ENCODE data around the gene UNG. TPM values are rescaled to one million over a fixed set of nuclear protein-coding genes. Genes with fewer than 3 reads are reported as not detected.

Gene UNG
- total and polyA plus RNA-seq, 7 experiments from 2014 or later, result 7.7 to 54.8 (median 13.7) TPM

Other genes starting within 250 kb of the UNG start
- 10 to 100 TPM; 23.4 to 32.8 (median 29.9) TPM for gene SSH1, start 240.0 kb upstream of the UNG start, total RNA-seq
- 1 to 10 TPM; 5.2 to 7.7 TPM for gene SSH1, start 240.0 kb upstream of the UNG start, polyA plus RNA-seq
- gene DAO, start 217.5 kb upstream of the UNG start, total RNA-seq, result not detected
- not detected for gene DAO, start 217.5 kb upstream of the UNG start, polyA plus RNA-seq
- gene SVOP, start 76.5 kb upstream of the UNG start, total RNA-seq, result not detected
- gene SVOP, start 76.5 kb upstream of the UNG start, polyA plus RNA-seq, result not detected
- 10 to 100 TPM in 4 of 5 experiments, 1 to 10 TPM in 1; 7.8 to 15.7 (median 12.9) TPM for gene USP30, start 45.0 kb upstream of the UNG start, total RNA-seq
- gene USP30, start 45.0 kb upstream of the UNG start, polyA plus RNA-seq, result 10 to 100 TPM; 11.0 to 15.7 TPM
- gene ALKBH2, start 4.1 kb upstream of the UNG start, total RNA-seq, result 10 to 100 TPM; 13.2 to 21.4 (median 17.6) TPM
- gene ALKBH2, start 4.1 kb upstream of the UNG start, polyA plus RNA-seq, result 10 to 100 TPM; 18.0 to 23.2 TPM
- 10 to 100 TPM in 4 of 5 experiments, 1 to 10 TPM in 1; 8.8 to 58.3 (median 40.8) TPM for gene ACACB, start 19.0 kb downstream of the UNG start, total RNA-seq
- 1 to 10 TPM; 3.8 to 4.5 TPM for gene ACACB, start 19.0 kb downstream of the UNG start, polyA plus RNA-seq
- not detected for gene FOXN4, start 211.7 kb downstream of the UNG start, total RNA-seq
- gene FOXN4, start 211.7 kb downstream of the UNG start, polyA plus RNA-seq, result not detected

Data from naive thymus-derived CD4-positive, alpha-beta T cell (primary cell).